Heart left ventricle (tissue), 13 donors: ENCODE data around the gene FAM151A.

Experiments used
- POLR2A ChIP-seq, 2 donors: fragments of 450-650 bp; IDR thresholded peaks; one replicate each; pipeline ENCODE4 v1.6.1; 2017; ENCODE audit warnings: antibody characterized with exemption in 2 of 2, mild to moderate bottlenecking in 2 of 2, moderate library complexity in 2 of 2
- TF ChIP-seq, protein P1 (sequence below), 12 donors: fragments of 200-600 bp; sonication (generic) in 4 of 12; IDR thresholded peaks; one replicate each; pipeline versions ENCODE4 v1.5.0 to v1.8.0; 2018 to 2022; ENCODE audit warnings: antibody characterized with exemption in 12 of 12, mild to moderate bottlenecking in 5 of 12
- donor health status: ischemic (EF 13 %, LVEDD 7.1; RV severe dilation, severe dysfunction).
- donor health status: DM: no; HTN: yes; CAD: no.
- donor health status: DM: no; HTN: no; CAD: no.
- donor health status: ischemic (EF 25% LVEDD 6.9; RV normal size, moderate dysfunction).
- donor health status: ischemic (EF 25% LVEDD 5.7; RV mildly dilated, moderate dysfunction).
- donor health status: ischemic (EF 35%, LVEDD 5.7; RV mildly dilated, moderate dysfunction).
- donor health status: nonischemic (EF 11% LVEDD 7.7; RV severe dilation, severe dysfunction).
- donor health status: DM: yes; HTN: yes; CAD: no.
- donor health status: PGD.
- donor health status: ischemic (EF 29% LVEDD 5.4; RV normal size, mild dysfunction).
- donor health status: nonischemic (EF 23%, LVEDD 6.1; RV moderate dilation, normal function).

DNA sequence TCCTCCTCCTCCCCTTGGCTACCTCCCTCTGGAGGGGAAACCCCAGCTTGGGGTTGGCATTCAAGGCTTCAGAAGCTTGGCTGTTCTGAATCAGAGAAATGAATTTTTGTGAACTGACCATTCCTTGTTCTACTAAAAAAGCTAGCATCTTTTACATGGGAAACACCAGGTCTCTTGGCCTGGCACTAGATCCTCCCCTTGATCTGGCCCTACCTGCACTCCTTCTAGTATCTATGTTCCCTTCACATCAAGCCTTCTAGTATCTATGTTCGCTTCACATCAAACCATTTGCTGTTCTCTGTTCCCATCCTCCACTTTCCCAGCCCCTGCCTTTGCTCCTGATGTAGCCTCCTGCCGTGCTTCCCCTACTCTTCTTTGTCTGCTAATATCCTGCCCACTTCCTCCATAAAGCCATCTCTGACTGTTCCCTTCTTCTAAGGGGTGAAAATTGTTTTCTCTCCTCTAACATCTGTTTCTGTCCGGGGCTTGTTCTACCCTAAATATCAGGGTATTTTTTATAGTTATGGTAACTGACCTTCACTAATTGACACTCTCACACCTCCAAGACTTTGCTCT, 25.8 kb downstream of the FAM151A start:
- TF ChIP-seq, protein P1, sequence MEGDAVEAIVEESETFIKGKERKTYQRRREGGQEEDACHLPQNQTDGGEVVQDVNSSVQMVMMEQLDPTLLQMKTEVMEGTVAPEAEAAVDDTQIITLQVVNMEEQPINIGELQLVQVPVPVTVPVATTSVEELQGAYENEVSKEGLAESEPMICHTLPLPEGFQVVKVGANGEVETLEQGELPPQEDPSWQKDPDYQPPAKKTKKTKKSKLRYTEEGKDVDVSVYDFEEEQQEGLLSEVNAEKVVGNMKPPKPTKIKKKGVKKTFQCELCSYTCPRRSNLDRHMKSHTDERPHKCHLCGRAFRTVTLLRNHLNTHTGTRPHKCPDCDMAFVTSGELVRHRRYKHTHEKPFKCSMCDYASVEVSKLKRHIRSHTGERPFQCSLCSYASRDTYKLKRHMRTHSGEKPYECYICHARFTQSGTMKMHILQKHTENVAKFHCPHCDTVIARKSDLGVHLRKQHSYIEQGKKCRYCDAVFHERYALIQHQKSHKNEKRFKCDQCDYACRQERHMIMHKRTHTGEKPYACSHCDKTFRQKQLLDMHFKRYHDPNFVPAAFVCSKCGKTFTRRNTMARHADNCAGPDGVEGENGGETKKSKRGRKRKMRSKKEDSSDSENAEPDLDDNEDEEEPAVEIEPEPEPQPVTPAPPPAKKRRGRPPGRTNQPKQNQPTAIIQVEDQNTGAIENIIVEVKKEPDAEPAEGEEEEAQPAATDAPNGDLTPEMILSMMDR (IDR thresholded peaks at IDR 0.05): no peak
- TF ChIP-seq POLR2A (IDR thresholded peaks at IDR 0.05): no peak
